Neural cell (in vitro differentiated cells): ENCODE data around the gene CCDC107. TPM values are rescaled to one million over a fixed set of nuclear protein-coding genes. Genes with fewer than 3 reads are reported as not detected.

Source experiments
- H2AFZ ChIP-seq: fragments of 200-600, 300-800 bp; sonication (generic), shearing (Covaris generic); 2 replicates; pipeline ENCODE4 v1.6.0; 2014; ENCODE audit warnings: low read depth, mild to moderate bottlenecking, antibody characterized with exemption, low read length, moderate library complexity
- H3F3A ChIP-seq: fragments of 200-600 bp; shearing (Covaris generic); 2 replicates; pipeline ENCODE4 v1.6.1; 2016; ENCODE audit warnings: mild to moderate bottlenecking, moderate library complexity, mixed read lengths, antibody characterized with exemption, low read length; ENCODE audit not compliant: insufficient read depth, poor library complexity, severe bottlenecking
- H3K27ac ChIP-seq: fragments of 200-600, 300-800 bp; sonication (generic), shearing (Covaris generic); 2 replicates; pipeline ENCODE4 v1.5.1; 2014; ENCODE audit warnings: mild to moderate bottlenecking, low read length, moderate library complexity
- H3K27me3 ChIP-seq: fragments of 300-800, 200-600 bp; sonication (generic), shearing (Covaris generic); 2 replicates; pipeline ENCODE4 v1.6.0; 2014; ENCODE audit warnings: mild to moderate bottlenecking, low read depth, low read length, moderate library complexity; ENCODE audit not compliant: insufficient read depth
- H3K36me3 ChIP-seq: fragments of 300-800, 200-600 bp; sonication (generic), shearing (Covaris generic); 2 replicates; pipeline ENCODE4 v1.5.1; 2014; ENCODE audit warnings: mild to moderate bottlenecking, antibody characterized with exemption, low read length, moderate library complexity; ENCODE audit not compliant: insufficient read depth
- H3K4me2 ChIP-seq: fragments of 300-800, 200-600 bp; sonication (generic), shearing (Covaris generic); 2 replicates; pipeline ENCODE4 v1.6.0; 2014; ENCODE audit warnings: mild to moderate bottlenecking, low read length
- H3K4me3 ChIP-seq: fragments of 300-800, 200-600 bp; sonication (generic), shearing (Covaris generic); 2 replicates; pipeline ENCODE4 v1.5.1; 2014; ENCODE audit warnings: mild to moderate bottlenecking, low read length, moderate library complexity
- H3K79me2 ChIP-seq: fragments of 200-600 bp; shearing (Covaris generic); replicated peaks from 2 replicates; pipeline ENCODE4 v1.6.0; 2014; ENCODE audit warnings: mild to moderate bottlenecking, low read length, moderate library complexity; ENCODE audit not compliant: insufficient read depth
- H3K9ac ChIP-seq: fragments of 300-800, 200-600 bp; sonication (generic), shearing (Covaris generic); 2 replicates; pipeline ENCODE4 v1.6.1; 2016; ENCODE audit warnings: mild to moderate bottlenecking, low read length, mixed read lengths
- H3K9me2 ChIP-seq: fragments of 200-600 bp; shearing (Covaris generic); 2 replicates; pipeline ENCODE4 v1.6.1; 2016; ENCODE audit warnings: mild to moderate bottlenecking, low read length, mixed read lengths; ENCODE audit not compliant: insufficient read depth
- H3K9me3 ChIP-seq: fragments of 200-600, 300-800 bp; sonication (generic), shearing (Covaris generic); 2 replicates; pipeline ENCODE4 v1.6.1; 2016; ENCODE audit warnings: mild to moderate bottlenecking, mixed run types, low read length, moderate library complexity, mixed read lengths
- H4K20me1 ChIP-seq: fragments of 200-600 bp; shearing (Covaris generic); 2 replicates; pipeline ENCODE4 v1.6.1; 2016; ENCODE audit warnings: mild to moderate bottlenecking, mixed run types; ENCODE audit not compliant: insufficient read depth
- EP300 ChIP-seq: fragments of 450-650 bp; conservative IDR thresholded peaks from 2 replicates; pipeline ENCODE4 v1.6.1; 2014; ENCODE audit warnings: antibody characterized with exemption, mild to moderate bottlenecking, moderate library complexity; ENCODE audit not compliant: poor library complexity, severe bottlenecking
- EZH2 ChIP-seq: fragments of 200-600, 300-800 bp; shearing (Covaris generic), sonication (generic); IDR thresholded peaks from 2 replicates; pipeline ENCODE4 v1.6.1; 2014; ENCODE audit warnings: antibody characterized with exemption, low read length, borderline replicate concordance, mild to moderate bottlenecking; ENCODE audit not compliant: insufficient read depth, poor library complexity, severe bottlenecking
- MXI1 ChIP-seq: fragments of 450-650 bp; conservative IDR thresholded peaks from 2 replicates; pipeline ENCODE4 v1.6.1; 2014; ENCODE audit warnings: antibody characterized with exemption, mild to moderate bottlenecking; ENCODE audit not compliant: poor library complexity, severe bottlenecking
- POLR2AphosphoS5 ChIP-seq: IDR thresholded peaks from 2 replicates; pipeline ENCODE4 v1.6.1; 2012
- RAD21 ChIP-seq: fragments of 450-650 bp; conservative IDR thresholded peaks from 2 replicates; pipeline ENCODE4 v1.6.1; 2014; ENCODE audit warnings: antibody characterized with exemption, mild to moderate bottlenecking, moderate library complexity
- SMC3 ChIP-seq: fragments of 450-650 bp; conservative IDR thresholded peaks from 2 replicates; pipeline ENCODE4 v1.6.1; 2014; ENCODE audit warnings: antibody characterized with exemption, mild to moderate bottlenecking, moderate library complexity; ENCODE audit not compliant: poor library complexity
- TAF1 ChIP-seq: IDR thresholded peaks from 2 replicates; pipeline ENCODE4 v1.6.1; 2012; ENCODE audit warnings: low read depth
- polyA plus RNA-seq: library from polyadenylated mRNA; depleted of rRNA; stranded (reverse); fragments of >200 nt; gene quantifications from 2 replicates; pipeline ENCODE4 v1.2.3, GENCODE V29; 2014
- small RNA-seq, 3 experiments: library from RNA; depleted of rRNA; stranded (forward); fragments of <200 nt; gene quantifications; one replicate each; pipeline ENCODE3, GENCODE V24; 2012
- TF ChIP-seq, protein P1 (sequence below): fragments of 450-650 bp; IDR thresholded peaks from 2 replicates; pipeline ENCODE4 v1.5.1; 2014; ENCODE audit warnings: antibody characterized with exemption, mild to moderate bottlenecking, moderate library complexity; ENCODE audit not compliant: poor library complexity, severe bottlenecking
- TF ChIP-seq, protein P2 (sequence below): IDR thresholded peaks from 2 replicates; pipeline ENCODE4 v1.6.1; 2012; ENCODE audit warnings: borderline replicate concordance

CCDC107 gene
- polyA plus RNA-seq, 1 donor from 2014 or later, result 41.4 TPM

DNA sequence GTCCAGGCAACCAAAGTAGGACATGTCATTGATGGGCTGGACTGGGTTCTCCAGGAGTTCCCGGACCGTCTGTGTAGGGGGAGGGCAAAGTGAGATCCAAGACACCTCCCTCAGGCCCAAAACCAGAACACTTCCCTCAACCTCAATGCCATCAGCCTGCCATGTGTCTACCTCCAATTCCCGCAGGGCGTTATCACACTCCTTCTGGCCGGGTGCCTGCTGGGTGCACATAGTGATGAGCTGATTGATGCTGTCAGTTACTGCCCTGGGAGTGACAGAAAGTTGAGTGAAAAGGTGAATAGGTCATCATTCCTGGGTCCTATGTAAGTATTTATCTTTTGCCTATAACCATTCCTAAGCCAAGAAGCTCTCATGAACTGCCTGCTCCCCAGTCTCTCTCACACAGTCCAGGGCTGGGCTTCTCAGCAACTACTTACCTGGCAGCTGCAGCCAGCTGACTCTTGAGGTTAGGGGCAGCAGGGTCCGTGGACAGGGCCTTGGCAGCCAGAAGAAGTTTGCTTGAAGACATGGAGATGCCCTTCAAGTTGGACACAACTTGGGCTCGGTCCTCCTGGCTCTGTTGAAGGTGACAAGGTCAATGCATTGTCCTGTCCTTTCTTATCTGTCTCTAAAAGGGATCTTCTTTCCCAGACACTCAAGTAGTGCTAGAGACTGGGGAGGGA, 52.9 kb downstream of the CCDC107 start:
- Histone ChIP-seq H3K9me2 (no peaks in the 10 kb centered on the region), H3F3A (no peaks in the 10 kb centered on the region), H3K9me3 (no peaks in the 10 kb centered on the region), H3K9ac (no peak overlapping the region), H3K36me3 (peaks cover 12% of the 10 kb centered on the region), H4K20me1 (no peaks in the 10 kb centered on the region), H3K4me3 (no peak overlapping the region), H3K4me2 (no peak overlapping the region), H3K27ac (no peak overlapping the region), H3K27me3 (no peaks in the 10 kb centered on the region), H3K79me2 (no peaks in the 10 kb centered on the region), H2AFZ (no peak overlapping the region)
- TF ChIP-seq, protein P1, sequence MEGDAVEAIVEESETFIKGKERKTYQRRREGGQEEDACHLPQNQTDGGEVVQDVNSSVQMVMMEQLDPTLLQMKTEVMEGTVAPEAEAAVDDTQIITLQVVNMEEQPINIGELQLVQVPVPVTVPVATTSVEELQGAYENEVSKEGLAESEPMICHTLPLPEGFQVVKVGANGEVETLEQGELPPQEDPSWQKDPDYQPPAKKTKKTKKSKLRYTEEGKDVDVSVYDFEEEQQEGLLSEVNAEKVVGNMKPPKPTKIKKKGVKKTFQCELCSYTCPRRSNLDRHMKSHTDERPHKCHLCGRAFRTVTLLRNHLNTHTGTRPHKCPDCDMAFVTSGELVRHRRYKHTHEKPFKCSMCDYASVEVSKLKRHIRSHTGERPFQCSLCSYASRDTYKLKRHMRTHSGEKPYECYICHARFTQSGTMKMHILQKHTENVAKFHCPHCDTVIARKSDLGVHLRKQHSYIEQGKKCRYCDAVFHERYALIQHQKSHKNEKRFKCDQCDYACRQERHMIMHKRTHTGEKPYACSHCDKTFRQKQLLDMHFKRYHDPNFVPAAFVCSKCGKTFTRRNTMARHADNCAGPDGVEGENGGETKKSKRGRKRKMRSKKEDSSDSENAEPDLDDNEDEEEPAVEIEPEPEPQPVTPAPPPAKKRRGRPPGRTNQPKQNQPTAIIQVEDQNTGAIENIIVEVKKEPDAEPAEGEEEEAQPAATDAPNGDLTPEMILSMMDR, result no peak
- TF ChIP-seq, protein P2, sequence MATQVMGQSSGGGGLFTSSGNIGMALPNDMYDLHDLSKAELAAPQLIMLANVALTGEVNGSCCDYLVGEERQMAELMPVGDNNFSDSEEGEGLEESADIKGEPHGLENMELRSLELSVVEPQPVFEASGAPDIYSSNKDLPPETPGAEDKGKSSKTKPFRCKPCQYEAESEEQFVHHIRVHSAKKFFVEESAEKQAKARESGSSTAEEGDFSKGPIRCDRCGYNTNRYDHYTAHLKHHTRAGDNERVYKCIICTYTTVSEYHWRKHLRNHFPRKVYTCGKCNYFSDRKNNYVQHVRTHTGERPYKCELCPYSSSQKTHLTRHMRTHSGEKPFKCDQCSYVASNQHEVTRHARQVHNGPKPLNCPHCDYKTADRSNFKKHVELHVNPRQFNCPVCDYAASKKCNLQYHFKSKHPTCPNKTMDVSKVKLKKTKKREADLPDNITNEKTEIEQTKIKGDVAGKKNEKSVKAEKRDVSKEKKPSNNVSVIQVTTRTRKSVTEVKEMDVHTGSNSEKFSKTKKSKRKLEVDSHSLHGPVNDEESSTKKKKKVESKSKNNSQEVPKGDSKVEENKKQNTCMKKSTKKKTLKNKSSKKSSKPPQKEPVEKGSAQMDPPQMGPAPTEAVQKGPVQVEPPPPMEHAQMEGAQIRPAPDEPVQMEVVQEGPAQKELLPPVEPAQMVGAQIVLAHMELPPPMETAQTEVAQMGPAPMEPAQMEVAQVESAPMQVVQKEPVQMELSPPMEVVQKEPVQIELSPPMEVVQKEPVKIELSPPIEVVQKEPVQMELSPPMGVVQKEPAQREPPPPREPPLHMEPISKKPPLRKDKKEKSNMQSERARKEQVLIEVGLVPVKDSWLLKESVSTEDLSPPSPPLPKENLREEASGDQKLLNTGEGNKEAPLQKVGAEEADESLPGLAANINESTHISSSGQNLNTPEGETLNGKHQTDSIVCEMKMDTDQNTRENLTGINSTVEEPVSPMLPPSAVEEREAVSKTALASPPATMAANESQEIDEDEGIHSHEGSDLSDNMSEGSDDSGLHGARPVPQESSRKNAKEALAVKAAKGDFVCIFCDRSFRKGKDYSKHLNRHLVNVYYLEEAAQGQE, result no peak
- no peak for TF ChIP-seq SMC3
- no peak for TF ChIP-seq EZH2
- TF ChIP-seq POLR2AphosphoS5, result no peak
- TF ChIP-seq TAF1, result no peak
- TF ChIP-seq MXI1, result no peak
- TF ChIP-seq EP300, result no peak
- no peak for TF ChIP-seq RAD21

Small RNA genes within 50 kb of the gene (small RNA-seq; reads per million reads assigned to genes)
- 0 reads per million in 3 experiments for gene RMRP
- gene RN7SL22P, result 0 reads per million in 3 experiments

Other genes with a start within 250 kb of the CCDC107 start
- gene RUSC2, start 168.2 kb upstream of the CCDC107 start, polyA plus RNA-seq, result 46.4 and 59.3 TPM in 2 replicates
- gene TESK1, start 53.0 kb upstream of the CCDC107 start, polyA plus RNA-seq, result 37.9 and 44.3 TPM in 2 replicates
- gene CD72, start 39.9 kb upstream of the CCDC107 start, polyA plus RNA-seq, result not detected in 2 replicates
- gene SIT1, start 7.4 kb upstream of the CCDC107 start, polyA plus RNA-seq, result not detected in 2 replicates
- gene RMRP, start 273 bp upstream of the CCDC107 start, polyA plus RNA-seq, result 9,508 TPM in 1 of 2 replicates, not detected in the other
- gene ARHGEF39, start 6.9 kb downstream of the CCDC107 start, polyA plus RNA-seq, result 0.51 TPM in 1 of 2 replicates, not detected in the other
- not detected in 2 replicates for gene CA9, start 15.6 kb downstream of the CCDC107 start, polyA plus RNA-seq
- not detected in 2 replicates for gene TPM2, start 31.6 kb downstream of the CCDC107 start, polyA plus RNA-seq
- 7.1 and 9.0 TPM in 2 replicates for gene TLN1, start 73.9 kb downstream of the CCDC107 start, polyA plus RNA-seq
- gene CREB3, start 74.4 kb downstream of the CCDC107 start, polyA plus RNA-seq, result 88.4 and 92.9 TPM in 2 replicates
- 102 and 113 TPM in 2 replicates for gene GBA2, start 90.9 kb downstream of the CCDC107 start, polyA plus RNA-seq
- 8.1 and 9.9 TPM in 2 replicates for gene RGP1, start 91.0 kb downstream of the CCDC107 start, polyA plus RNA-seq
- gene MSMP, start 96.0 kb downstream of the CCDC107 start, polyA plus RNA-seq, result not detected in 2 replicates
- gene NPR2, start 133.3 kb downstream of the CCDC107 start, polyA plus RNA-seq, result 3.1 and 9.6 TPM in 2 replicates
- 2.9 and 4.2 TPM in 2 replicates for gene SPAG8, start 154.0 kb downstream of the CCDC107 start, polyA plus RNA-seq
- gene HINT2, start 156.8 kb downstream of the CCDC107 start, polyA plus RNA-seq, result 31.0 and 31.6 TPM in 2 replicates
- gene FAM221B, start 170.4 kb downstream of the CCDC107 start, polyA plus RNA-seq, result 0.09 TPM in 1 of 2 replicates, not detected in the other
- 12.7 and 12.9 TPM in 2 replicates for gene TMEM8B, start 170.9 kb downstream of the CCDC107 start, polyA plus RNA-seq
- gene OR13J1, start 212.1 kb downstream of the CCDC107 start, polyA plus RNA-seq, result not detected in 2 replicates
- gene HRCT1, start 247.9 kb downstream of the CCDC107 start, polyA plus RNA-seq, result 0.84 TPM in 1 of 2 replicates, not detected in the other